Natural killer cell treated with Interleukin-12 subunit alpha and Interleukin-12 subunit beta and Interleukin-15 and Interleukin-18, amount 100 ng/mL, for 72 hours (primary cell): ENCODE results near the gene EPX. TPM values are rescaled to one million over a fixed set of nuclear protein-coding genes. Genes with fewer than 3 reads are reported as not detected.

Experiments used
- ATAC-seq, 2 donors: fragments of 150-1000 bp; cut with Tn5 transposase in 1 of 2; sonication (Bioruptor Pico), chemical (Tn5 transposase) in 1 of 2; 2 replicates each; pipeline ENCODE4 v1.10.0; 2021
- DNase-seq: peaks from one replicate; pipeline ENCODE4 v3.0.0; 2022; ENCODE audit warnings: low spot score
- H3K27ac Mint-ChIP-seq, 2 donors: 1 replicate in 1 of 2; 2 replicates in 1 of 2; pipeline ENCODE4 v1.8.0; 2022; ENCODE audit warnings: mixed read lengths in 2 of 2, mild to moderate bottlenecking in 1 of 2, moderate library complexity in 1 of 2
- H3K27me3 Mint-ChIP-seq, 2 donors: 1 replicate in 1 of 2; 2 replicates in 1 of 2; pipeline ENCODE4 v1.8.0; 2022; ENCODE audit warnings: mixed read lengths in 2 of 2
- H3K36me3 Mint-ChIP-seq: one replicate; pipeline ENCODE4 v1.8.0; 2022; ENCODE audit warnings: mixed read lengths
- H3K4me1 Mint-ChIP-seq, 2 donors: 1 replicate in 1 of 2; 2 replicates in 1 of 2; pipeline ENCODE4 v1.8.0; 2022; ENCODE audit warnings: low read depth in 2 of 2, mixed read lengths in 2 of 2, mild to moderate bottlenecking in 1 of 2
- H3K4me3 Mint-ChIP-seq: one replicate; pipeline ENCODE4 v1.8.0; 2022; ENCODE audit warnings: mixed read lengths
- H3K9me3 Mint-ChIP-seq: 2 replicates; pipeline ENCODE4 v1.8.0; 2022; ENCODE audit warnings: mixed read lengths
- total RNA-seq, 2 donors: library from RNA; stranded (reverse); gene quantifications; one replicate each; pipeline ENCODE4 v1.2.3, GENCODE V29; 2022

EPX gene
- total RNA-seq, 2 donors from 2014 or later = not detected

DNA sequence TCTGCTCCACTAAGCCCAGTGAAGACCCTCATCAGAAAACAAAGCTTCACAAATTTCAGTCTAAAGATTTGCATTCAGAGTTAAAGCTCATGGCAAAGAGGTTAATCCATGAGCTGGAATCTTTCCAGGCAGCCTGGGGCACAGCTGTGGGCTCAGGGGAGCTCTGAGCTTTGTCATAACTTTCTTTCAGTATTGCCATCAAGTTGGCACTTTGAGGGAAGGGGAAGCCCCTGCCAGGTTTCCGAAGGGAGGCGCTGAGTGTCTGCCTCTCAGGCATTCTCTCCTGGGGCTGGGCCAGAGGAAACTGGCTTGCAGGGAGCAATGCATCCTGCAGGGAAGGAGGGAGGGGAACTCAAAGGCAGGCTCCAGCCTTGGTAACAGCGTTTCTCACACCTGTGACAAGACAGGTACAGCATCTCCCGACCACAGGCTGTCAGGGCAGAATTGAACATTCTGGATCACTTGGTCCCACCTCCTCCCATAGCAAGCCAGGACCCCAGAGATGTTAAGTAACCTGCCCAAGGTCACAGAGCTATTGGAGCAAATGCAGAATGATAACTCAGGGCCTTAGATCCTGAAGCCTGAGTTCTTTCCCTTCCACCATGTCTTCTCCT lies 49.8 kb downstream of the EPX start:
- DNase-seq (no peak), ATAC-seq (peak in 1 of 2 donors; percentile 76)
- no peaks in the 10 kb centered on the region for H3K36me3 Mint-ChIP-seq
- H3K4me1 Mint-ChIP-seq = peaks cover 0 to 3% of the 10 kb centered on the region in 2 donors
- peaks cover 25 to 37% of the 10 kb centered on the region in 2 donors for H3K27me3 Mint-ChIP-seq
- H3K27ac Mint-ChIP-seq = no peak overlapping the region
- H3K9me3 Mint-ChIP-seq = no peaks in the 10 kb centered on the region
- H3K4me3 Mint-ChIP-seq = no peak overlapping the region

DNA sequence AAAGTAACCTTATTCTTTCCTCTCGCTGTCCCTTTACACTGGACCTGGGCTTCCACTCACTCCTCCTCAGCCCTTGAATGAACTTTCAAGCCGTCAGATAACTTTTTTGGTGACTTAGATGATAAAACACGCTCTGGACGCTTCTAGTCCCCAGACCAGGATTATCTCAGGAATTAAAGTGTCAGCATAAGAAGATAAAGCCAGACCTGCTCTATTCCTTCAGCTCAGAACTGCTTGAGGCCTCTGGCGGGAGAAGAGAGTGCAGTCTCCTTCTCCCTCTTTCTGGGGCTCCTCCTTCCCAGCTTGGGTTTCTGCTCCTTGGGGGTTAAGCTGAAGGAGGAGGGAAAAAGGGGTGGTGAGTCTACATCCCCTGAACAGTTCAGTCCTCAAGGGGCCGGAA lies 52.4 kb downstream of the EPX start:
- DNase-seq = no peak
- H3K27me3 Mint-ChIP-seq = peaks cover 21 to 24% of the 10 kb centered on the region in 2 donors
- no peaks in the 10 kb centered on the region for H3K36me3 Mint-ChIP-seq
- H3K4me3 Mint-ChIP-seq = no peak overlapping the region
- H3K4me1 Mint-ChIP-seq = peaks cover 16 to 18% of the 10 kb centered on the region in 2 donors
- H3K9me3 Mint-ChIP-seq = no peaks in the 10 kb centered on the region
- no peak overlapping the region for H3K27ac Mint-ChIP-seq
- no peak for ATAC-seq

DNA sequence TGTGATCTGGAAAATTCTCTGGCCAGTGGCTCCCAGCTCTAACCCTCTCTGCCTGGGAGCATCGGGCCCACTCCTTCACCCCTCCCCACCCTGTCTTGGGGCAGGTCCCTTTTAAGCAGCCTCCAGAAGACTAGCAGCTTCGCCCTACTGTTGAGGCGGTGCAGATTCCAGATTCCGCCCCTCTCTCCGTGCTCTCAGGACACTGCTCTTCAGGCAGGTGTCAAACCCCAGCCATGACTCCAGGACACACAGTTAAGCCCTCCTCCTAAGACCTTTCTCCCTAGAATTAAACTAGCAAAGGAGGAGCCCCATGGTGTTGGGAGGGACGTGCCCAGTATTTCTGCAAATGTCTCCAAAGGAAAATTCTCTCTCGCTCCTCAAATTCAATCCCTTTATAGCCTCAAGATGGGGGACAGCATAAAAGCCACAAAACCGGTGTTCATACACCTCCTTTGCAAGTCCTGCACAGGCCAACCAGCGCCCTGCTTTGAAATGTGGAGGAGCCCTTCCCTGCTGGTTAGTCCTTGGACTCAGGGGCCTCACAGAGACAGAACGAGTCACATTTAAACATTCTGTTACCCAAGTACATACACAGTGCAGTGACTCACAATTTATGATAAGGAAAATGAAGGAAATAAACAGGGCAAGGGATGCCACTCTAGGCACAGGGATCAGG lies 53.0 kb downstream of the EPX start:
- peaks cover 16 to 22% of the 10 kb centered on the region in 2 donors for H3K4me1 Mint-ChIP-seq
- no peak for ATAC-seq
- no peak overlapping the region for H3K27ac Mint-ChIP-seq
- no peaks in the 10 kb centered on the region for H3K9me3 Mint-ChIP-seq
- peaks cover 24 to 26% of the 10 kb centered on the region in 2 donors for H3K27me3 Mint-ChIP-seq
- H3K4me3 Mint-ChIP-seq = no peak overlapping the region
- no peak for DNase-seq
- H3K36me3 Mint-ChIP-seq = no peaks in the 10 kb centered on the region

DNA sequence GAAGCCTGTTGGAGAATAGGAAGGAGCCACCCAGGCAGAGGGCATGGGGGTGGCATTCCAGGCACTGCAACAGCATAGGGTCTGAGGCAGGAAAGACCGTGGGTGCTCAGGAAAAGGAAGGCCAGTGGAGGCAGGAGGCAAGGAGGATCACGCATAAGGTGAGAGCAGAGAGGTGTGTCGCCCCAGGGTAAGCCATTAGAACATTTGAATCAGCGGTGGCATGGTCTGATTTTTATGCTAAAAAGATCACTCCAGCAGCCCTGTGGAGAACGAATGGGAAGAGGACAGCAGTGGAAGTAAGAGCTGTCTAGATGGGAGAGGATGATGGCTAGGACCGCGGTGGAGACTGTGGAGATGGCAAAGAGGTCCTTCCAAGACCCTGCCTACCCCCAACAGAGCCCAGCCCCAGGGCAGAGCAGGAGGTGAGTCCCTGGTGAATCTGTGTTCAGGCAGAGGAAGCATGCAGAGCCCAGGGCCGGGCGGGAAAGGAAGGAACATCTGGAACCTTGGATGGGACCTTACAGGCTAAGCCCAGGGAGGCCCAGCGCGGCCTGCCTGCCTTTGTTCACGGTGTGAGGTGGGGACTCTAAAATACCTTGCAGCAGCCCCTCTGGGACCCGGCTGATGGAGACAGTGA lies 53.7 kb downstream of the EPX start:
- no peak for DNase-seq

DNA sequence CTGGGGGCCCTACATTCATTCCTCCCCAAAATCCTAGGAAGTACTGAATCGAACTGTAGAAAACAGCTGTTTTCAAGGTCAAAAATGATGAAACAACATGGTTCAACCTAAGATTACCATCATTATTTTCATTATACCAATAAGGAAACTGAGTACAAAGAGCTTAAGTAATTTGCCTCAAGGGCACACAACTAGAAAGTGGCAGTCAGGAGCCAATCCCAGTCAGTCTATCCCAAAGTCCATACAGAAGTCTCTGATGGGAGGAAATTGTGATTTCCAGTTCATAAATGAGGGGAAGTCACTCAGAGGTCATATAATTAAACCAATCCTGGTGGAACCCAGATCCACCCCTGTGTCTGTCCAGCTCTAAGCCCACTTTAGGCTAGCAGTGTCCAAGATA lies 54.3 kb downstream of the EPX start:
- Mint-ChIP-seq H3K36me3 (no peaks in the 10 kb centered on the region), H3K4me3 (no peak overlapping the region), H3K9me3 (no peaks in the 10 kb centered on the region), H3K4me1 (peaks cover 16 to 22% of the 10 kb centered on the region in 2 donors), H3K27me3 (peaks cover 18 to 22% of the 10 kb centered on the region in 2 donors), H3K27ac (no peak overlapping the region)
- DNase-seq (no peak), ATAC-seq (no peak)

More for the DNA sequence above, 53.7 kb downstream of the EPX start:
- Mint-ChIP-seq H3K9me3 (no peaks in the 10 kb centered on the region), H3K27me3 (peaks cover 24 to 26% of the 10 kb centered on the region in 2 donors), H3K4me3 (no peak overlapping the region), H3K4me1 (peaks cover 16 to 22% of the 10 kb centered on the region in 2 donors), H3K27ac (no peak overlapping the region), H3K36me3 (no peaks in the 10 kb centered on the region)
- ATAC-seq = no peak

DNA sequence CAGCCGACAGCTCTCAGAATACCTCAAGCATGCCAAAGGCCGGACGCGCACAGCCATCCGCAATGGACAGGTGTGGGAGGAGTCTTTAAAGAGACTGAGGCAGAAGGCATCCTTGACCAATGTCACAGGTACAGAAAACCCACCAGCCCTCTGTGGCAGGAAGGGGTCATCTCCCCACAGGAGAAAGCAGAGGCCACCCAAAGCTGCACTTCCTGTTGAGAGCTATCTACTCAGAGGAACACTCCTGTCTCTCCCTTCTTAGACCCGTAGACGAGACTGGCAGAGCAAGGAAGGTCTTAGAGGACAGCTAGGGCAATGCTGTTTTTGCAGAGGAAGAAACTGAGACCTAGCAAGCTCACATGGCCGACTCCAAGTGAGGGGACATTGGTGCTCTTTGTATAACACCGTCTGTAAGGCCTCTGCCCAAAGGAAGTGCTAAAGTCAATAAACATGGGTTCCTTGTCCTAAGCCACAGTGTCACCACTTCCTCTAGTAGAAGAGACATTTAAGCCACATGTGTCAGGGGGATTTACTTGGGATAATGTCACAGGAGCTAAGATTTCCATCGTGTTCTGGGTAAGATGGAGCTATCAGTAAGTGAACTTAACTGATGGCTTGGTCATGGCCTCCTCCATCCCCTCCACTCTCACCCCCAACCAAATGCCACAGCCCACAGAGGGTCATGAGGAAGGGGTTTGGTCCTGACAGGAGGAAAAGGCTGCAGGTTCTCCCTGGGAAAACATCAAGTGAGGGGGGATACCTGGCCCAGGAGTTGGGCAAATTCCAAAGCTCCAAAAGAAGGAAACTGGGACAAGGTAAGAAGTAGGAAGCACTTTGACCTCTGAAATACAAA lies 55.2 kb downstream of the EPX start:
- Mint-ChIP-seq H3K9me3 (no peaks in the 10 kb centered on the region), H3K27me3 (peaks cover 16 to 21% of the 10 kb centered on the region in 2 donors), H3K36me3 (no peaks in the 10 kb centered on the region), H3K4me1 (peaks cover 16 to 22% of the 10 kb centered on the region in 2 donors), H3K27ac (peak overlapping the region in 1 of 2 donors; percentile 33), H3K4me3 (peak overlapping the region; percentile 49)
- peak in 1 of 2 donors; percentile 43 for ATAC-seq
- no peak for DNase-seq

DNA sequence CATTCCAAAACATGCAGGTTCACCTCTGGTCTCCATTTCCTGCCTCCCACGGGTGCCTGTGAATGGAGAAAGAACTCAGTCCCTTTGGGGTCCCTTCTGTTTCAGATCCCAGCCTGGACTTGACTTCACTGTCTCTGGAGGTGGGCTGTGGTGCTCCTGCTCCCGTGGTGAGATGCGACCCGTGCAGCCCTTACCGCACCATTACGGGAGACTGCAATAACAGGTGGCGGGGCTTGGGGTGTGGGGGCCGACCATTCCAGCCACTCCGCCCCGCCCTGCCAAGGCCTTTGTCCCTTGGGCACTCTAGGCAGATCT lies 56.4 kb downstream of the EPX start:
- Mint-ChIP-seq H3K36me3 (no peaks in the 10 kb centered on the region), H3K4me1 (peaks cover 16 to 22% of the 10 kb centered on the region in 2 donors), H3K27ac (peak overlapping the region in 1 of 2 donors; percentile 11), H3K27me3 (peaks cover 4 to 16% of the 10 kb centered on the region in 2 donors), H3K4me3 (no peak overlapping the region), H3K9me3 (no peaks in the 10 kb centered on the region)
- DNase-seq = no peak
- ATAC-seq = no peak

DNA sequence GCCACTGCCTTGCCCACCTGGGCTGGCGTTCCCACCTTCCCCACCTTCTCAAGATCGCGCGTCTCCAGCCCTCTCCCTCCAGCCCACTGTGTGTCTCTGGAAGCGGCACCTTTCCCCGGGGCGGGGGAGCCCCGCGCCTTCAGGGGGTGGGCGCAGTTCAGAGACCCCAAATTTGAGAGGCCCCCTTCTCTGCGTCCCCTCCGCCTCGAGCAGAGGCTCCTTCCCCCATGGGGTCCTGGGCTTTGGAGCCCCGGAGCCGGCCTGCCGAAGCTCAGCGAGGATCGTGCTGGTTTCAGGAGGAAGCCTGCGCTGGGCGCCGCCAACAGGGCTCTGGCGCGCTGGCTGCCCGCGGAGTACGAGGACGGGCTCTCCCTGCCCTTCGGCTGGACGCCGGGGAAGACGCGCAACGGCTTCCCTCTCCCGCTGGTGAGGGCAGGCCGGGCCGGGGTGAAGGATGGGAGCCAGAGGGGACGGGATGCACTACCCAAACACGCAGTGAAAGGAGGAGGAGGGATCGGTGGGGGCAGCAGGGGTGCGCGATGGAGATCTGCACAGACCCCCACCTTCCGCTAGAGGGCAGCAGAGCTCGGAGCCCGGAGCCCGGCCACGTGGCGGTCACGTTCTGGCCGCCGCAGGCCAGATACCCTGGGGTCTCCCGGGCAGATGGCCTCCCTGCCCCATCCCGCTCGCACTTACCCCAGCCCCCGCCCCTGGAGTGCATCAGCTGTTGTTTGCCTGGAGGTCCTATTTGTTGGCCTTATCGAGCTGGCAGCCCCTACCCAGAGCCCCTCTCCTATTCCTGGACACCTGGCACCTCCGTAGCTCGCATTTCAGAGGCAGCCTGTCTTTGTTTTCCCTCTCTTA lies 57.0 kb downstream of the EPX start:
- Mint-ChIP-seq H3K27ac (no peak overlapping the region), H3K9me3 (no peaks in the 10 kb centered on the region), H3K4me1 (peaks cover 16 to 19% of the 10 kb centered on the region in 2 donors), H3K4me3 (peak overlapping the region; percentile 65), H3K27me3 (peaks cover 0 to 12% of the 10 kb centered on the region in 2 donors), H3K36me3 (no peaks in the 10 kb centered on the region)
- DNase-seq (peak; percentile 73), ATAC-seq (peak; percentile 84 to 92)

DNA sequence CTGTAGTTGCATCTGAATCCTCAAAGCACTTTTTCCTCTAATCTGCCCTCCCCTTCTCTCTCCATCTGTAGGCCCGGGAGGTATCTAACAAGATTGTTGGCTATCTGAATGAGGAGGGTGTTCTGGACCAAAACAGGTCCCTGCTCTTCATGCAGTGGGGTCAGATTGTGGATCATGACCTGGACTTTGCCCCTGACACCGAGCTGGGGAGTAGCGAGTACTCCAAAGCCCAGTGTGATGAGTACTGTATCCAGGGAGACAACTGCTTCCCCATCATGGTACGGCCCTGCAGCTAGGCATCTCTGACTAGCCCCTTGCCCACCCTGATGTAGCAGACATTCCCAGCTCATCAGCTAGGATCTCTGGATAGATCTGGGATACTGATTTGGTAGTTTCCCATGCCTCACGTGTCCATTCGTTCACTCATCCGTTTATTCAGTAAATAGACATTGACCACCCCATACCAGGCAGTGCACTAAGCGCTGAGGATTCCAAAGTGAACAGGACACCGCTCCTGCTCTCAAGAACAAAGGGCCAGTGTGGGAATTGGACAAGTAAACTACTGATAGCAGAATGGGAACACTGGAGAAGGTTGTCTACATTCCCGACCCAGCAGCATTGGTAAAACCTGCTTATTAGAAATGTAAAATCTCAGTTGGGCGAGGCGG lies 58.0 kb downstream of the EPX start:
- DNase-seq (no peak), ATAC-seq (no peak)
- peak overlapping the region in 1 of 2 donors; percentile 27 for H3K27ac Mint-ChIP-seq
- no peaks in the 10 kb centered on the region for H3K9me3 Mint-ChIP-seq
- peaks cover 7 to 15% of the 10 kb centered on the region in 2 donors for H3K27me3 Mint-ChIP-seq
- H3K4me1 Mint-ChIP-seq = peaks cover 16 to 19% of the 10 kb centered on the region in 2 donors
- peak overlapping the region; percentile 54 for H3K4me3 Mint-ChIP-seq
- H3K36me3 Mint-ChIP-seq = no peaks in the 10 kb centered on the region

DNA sequence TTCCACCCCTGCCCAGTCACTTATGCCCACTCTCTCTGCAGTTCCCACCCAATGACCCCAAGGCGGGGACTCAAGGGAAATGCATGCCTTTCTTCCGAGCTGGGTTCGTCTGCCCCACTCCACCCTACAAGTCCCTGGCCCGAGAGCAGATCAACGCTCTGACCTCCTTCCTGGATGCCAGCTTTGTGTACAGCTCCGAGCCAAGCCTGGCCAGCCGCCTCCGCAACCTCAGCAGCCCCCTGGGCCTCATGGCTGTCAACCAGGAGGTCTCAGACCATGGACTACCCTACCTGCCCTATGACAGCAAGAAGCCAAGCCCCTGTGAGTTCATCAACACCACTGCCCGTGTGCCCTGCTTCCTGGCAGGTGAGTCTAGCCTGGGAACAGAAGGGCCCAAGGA lies 59.6 kb downstream of the EPX start:
- DNase-seq (no peak), ATAC-seq (no peak)
- no peaks in the 10 kb centered on the region for H3K36me3 Mint-ChIP-seq
- no peak overlapping the region for H3K4me3 Mint-ChIP-seq
- H3K4me1 Mint-ChIP-seq = peaks cover 16 to 19% of the 10 kb centered on the region in 2 donors
- peaks cover 10 to 21% of the 10 kb centered on the region in 2 donors for H3K27me3 Mint-ChIP-seq
- H3K27ac Mint-ChIP-seq = no peak overlapping the region
- H3K9me3 Mint-ChIP-seq = no peaks in the 10 kb centered on the region

DNA sequence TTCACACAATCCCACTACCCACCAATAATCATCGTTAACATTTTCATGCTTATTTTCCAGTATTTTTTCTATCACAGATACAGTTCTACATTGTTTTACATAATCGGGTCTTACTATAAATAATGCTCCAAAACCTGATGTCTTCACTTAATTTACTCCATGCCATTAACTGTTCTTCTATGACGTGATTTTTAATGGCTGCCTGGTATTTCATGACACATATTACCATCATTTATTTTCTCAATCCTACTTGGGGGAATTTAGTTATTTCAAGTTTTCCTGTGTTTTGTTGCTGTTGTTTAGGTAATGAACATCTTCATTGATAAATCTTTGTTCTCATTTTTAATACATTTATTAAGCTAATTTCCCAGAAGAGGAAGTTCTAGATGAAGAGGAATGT lies 60.6 kb downstream of the EPX start:
- H3K9me3 Mint-ChIP-seq = no peaks in the 10 kb centered on the region
- no peak overlapping the region for H3K27ac Mint-ChIP-seq
- H3K4me3 Mint-ChIP-seq = no peak overlapping the region
- no peak for DNase-seq
- peaks cover 16 to 27% of the 10 kb centered on the region in 2 donors for H3K27me3 Mint-ChIP-seq
- peaks cover 9 to 12% of the 10 kb centered on the region in 2 donors for H3K4me1 Mint-ChIP-seq
- no peaks in the 10 kb centered on the region for H3K36me3 Mint-ChIP-seq
- no peak for ATAC-seq
